Fibroblast of gingiva (primary cell): ENCODE measurements around the gene NXPH4.

ENCODE experiments used
- DNase-seq: peaks from one replicate; pipeline ENCODE4 v3.0.0-alpha.2; 2011; ENCODE audit warnings: low read depth

The NXPH4 gene

GRCh38 chr12:57242691-57243454 lies 26.3 kb downstream of the NXPH4 start:
- no peak for DNase-seq

GRCh38 chr12:57243521-57244311 lies 27.1 kb downstream of the NXPH4 start:
- DNase-seq, result peak; percentile 47

GRCh38 chr12:57244312-57244696 lies 27.7 kb downstream of the NXPH4 start:
- no peak for DNase-seq

- DNase-seq, result no peak
Measured at GRCh38 chr12:57247041-57247440, 30.4 kb downstream of the NXPH4 start.

- DNase-seq, result no peak
Measured at GRCh38 chr12:57248934-57249742, 32.5 kb downstream of the NXPH4 start.

- no peak for DNase-seq
Measured at GRCh38 chr12:57250541-57250940, 33.9 kb downstream of the NXPH4 start.

- DNase-seq, result no peak
Measured at GRCh38 chr12:57250956-57251355, 34.4 kb downstream of the NXPH4 start, which contains the start of gene STAC3. Gene STAC3, minus strand, starts transcription at chr12:57251187. Its CDS starts 1,551 bp downstream, at chr12:57249636.

GRCh38 chr12:57254506-57255280 lies 38.1 kb downstream of the NXPH4 start:
- no peak for DNase-seq

GRCh38 chr12:57255916-57256315 lies 39.3 kb downstream of the NXPH4 start:
- DNase-seq, result no peak

GRCh38 chr12:57258977-57259970 lies 42.7 kb downstream of the NXPH4 start:
- no peak for DNase-seq

- no peak for DNase-seq
Measured at GRCh38 chr12:57260366-57260765, 43.8 kb downstream of the NXPH4 start.

- DNase-seq, result no peak
Measured at GRCh38 chr12:57261428-57261865, 44.9 kb downstream of the NXPH4 start.

GRCh38 chr12:57262126-57262822 lies 45.7 kb downstream of the NXPH4 start:
- DNase-seq, result no peak

- no peak for DNase-seq
Measured at GRCh38 chr12:57263096-57263495, 46.5 kb downstream of the NXPH4 start.

- DNase-seq, result no peak
Measured at GRCh38 chr12:57266681-57267080, 50.1 kb downstream of the NXPH4 start.

GRCh38 chr12:57268264-57268663 lies 51.7 kb downstream of the NXPH4 start:
- no peak for DNase-seq

GRCh38 chr12:57270966-57271470 lies 54.4 kb downstream of the NXPH4 start:
- no peak for DNase-seq

- DNase-seq, result no peak
Measured at GRCh38 chr12:57272337-57273151, 56.0 kb downstream of the NXPH4 start.

- DNase-seq, result no peak
Measured at GRCh38 chr12:57273516-57273915, 56.9 kb downstream of the NXPH4 start.
